Stimulated activated CD8-positive, alpha-beta memory T cell treated with anti-CD3 and anti-CD28 coated beads, Interleukin-15, amount 100 ng/mL, for 48 hours (primary cell): ENCODE results near the gene ATF6.

Experiments
- DNase-seq, 2 donors: peaks; one replicate each; pipeline ENCODE4 v3.0.0-alpha.2; 2020; ENCODE audit warnings: low read depth in 2 of 2

ATF6 gene

GRCh38 chr1:161999301-162000052 is 233.4 kb downstream of the ATF6 start:
- no peak for DNase-seq

GRCh38 chr1:162000053-162000420 is 233.9 kb downstream of the ATF6 start:
- DNase-seq: no peak

GRCh38 chr1:162003061-162003829 is 237.1 kb downstream of the ATF6 start:
- no peak for DNase-seq

- DNase-seq: no peak
These were observed 237.7 kb downstream of the ATF6 start for GRCh38 chr1:162003830-162004215.

GRCh38 chr1:162004441-162004950 is 238.4 kb downstream of the ATF6 start:
- no peak for DNase-seq

GRCh38 chr1:162006081-162006480 is 240.0 kb downstream of the ATF6 start:
- DNase-seq: no peak

GRCh38 chr1:162007466-162007865 is 241.3 kb downstream of the ATF6 start:
- DNase-seq: no peak

GRCh38 chr1:162008799-162009198 is 242.7 kb downstream of the ATF6 start:
- DNase-seq: no peak

GRCh38 chr1:162009501-162010174 is 243.5 kb downstream of the ATF6 start:
- DNase-seq: no peak

GRCh38 chr1:162010175-162010506 is 244.0 kb downstream of the ATF6 start:
- DNase-seq: no peak

GRCh38 chr1:162011337-162012012 is 245.4 kb downstream of the ATF6 start:
- DNase-seq: no peak

GRCh38 chr1:162013289-162013688 is 247.2 kb downstream of the ATF6 start:
- no peak for DNase-seq
